ENCODE measurements around the gene GAB2. TPM values are rescaled to one million over a fixed set of nuclear protein-coding genes. Genes with fewer than 3 reads are reported as not detected.
"Not testable (repeated sequence)": the region's sequence is repeated elsewhere in the genome, so short reads cannot be mapped to it uniquely, and the experiment has no call there.

Gene GAB2
- total RNA-seq, 1 donor from 2014 or later = 65.8 TPM

DNA sequence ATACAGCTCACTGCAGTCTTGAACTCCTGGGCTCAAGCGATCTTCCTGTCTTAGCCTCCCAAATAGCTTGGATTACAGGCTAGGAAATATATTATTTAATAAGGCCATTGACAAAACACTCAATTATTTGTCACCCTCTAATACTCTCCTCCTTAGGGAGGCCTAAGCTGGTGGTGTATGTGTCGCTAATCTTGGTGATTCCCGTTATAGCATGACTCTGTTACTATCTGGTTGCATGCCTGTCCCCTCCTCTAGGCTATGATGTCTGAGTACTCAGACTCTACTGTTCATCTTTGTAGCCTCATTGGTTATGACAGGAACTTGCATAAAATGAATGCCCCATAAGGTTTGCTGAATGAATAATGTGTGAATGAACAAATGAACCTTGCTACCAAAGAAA, 141.3 kb downstream of the GAB2 start:
- Histone ChIP-seq H3K36me3 (peaks cover 5% of the 10 kb centered on the region), H3K27me3 (no peaks in the 10 kb centered on the region), H3K4me3 (no peak overlapping the region), H3K9me3 (no peaks in the 10 kb centered on the region), H3K4me1 (peaks cover 23% of the 10 kb centered on the region), H3K27ac (no peak overlapping the region)
- DNase-seq (no peak), ATAC-seq (no peak)
- TF ChIP-seq, protein P1, sequence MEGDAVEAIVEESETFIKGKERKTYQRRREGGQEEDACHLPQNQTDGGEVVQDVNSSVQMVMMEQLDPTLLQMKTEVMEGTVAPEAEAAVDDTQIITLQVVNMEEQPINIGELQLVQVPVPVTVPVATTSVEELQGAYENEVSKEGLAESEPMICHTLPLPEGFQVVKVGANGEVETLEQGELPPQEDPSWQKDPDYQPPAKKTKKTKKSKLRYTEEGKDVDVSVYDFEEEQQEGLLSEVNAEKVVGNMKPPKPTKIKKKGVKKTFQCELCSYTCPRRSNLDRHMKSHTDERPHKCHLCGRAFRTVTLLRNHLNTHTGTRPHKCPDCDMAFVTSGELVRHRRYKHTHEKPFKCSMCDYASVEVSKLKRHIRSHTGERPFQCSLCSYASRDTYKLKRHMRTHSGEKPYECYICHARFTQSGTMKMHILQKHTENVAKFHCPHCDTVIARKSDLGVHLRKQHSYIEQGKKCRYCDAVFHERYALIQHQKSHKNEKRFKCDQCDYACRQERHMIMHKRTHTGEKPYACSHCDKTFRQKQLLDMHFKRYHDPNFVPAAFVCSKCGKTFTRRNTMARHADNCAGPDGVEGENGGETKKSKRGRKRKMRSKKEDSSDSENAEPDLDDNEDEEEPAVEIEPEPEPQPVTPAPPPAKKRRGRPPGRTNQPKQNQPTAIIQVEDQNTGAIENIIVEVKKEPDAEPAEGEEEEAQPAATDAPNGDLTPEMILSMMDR (IDR thresholded peaks at IDR 0.05) = no peak
- intact Hi-C loops (cut with DNase I) = no loop called here

DNA sequence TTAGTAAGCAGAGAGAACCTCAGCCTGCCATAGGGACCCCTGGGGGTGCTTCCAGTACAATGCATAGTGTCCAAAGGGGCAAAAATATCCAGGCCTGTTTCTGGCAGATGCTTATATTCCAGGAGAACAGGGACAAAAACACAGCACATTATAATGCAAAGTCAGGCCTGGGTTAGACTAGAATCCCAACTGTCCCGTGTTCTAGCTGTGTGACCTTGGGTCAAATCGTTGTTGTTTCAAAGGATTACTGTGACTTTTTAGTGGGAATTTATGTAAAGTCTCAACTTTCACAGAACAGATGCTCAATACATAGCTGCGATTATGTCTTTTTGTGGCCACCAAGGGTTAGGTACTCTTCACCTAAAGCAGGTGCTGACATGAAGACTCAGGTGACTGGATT, 142.9 kb downstream of the GAB2 start:
- Histone ChIP-seq H3K4me3 (no peak overlapping the region), H3K27me3 (no peaks in the 10 kb centered on the region), H3K27ac (no peak overlapping the region), H3K4me1 (peaks cover 25% of the 10 kb centered on the region), H3K9me3 (no peaks in the 10 kb centered on the region), H3K36me3 (peaks cover under 1% of the 10 kb centered on the region)
- TF ChIP-seq, protein P1 (IDR thresholded peaks at IDR 0.05) = no peak
- no peak for ATAC-seq
- intact Hi-C loops (cut with DNase I) = no loop called here
- no peak for DNase-seq

DNA sequence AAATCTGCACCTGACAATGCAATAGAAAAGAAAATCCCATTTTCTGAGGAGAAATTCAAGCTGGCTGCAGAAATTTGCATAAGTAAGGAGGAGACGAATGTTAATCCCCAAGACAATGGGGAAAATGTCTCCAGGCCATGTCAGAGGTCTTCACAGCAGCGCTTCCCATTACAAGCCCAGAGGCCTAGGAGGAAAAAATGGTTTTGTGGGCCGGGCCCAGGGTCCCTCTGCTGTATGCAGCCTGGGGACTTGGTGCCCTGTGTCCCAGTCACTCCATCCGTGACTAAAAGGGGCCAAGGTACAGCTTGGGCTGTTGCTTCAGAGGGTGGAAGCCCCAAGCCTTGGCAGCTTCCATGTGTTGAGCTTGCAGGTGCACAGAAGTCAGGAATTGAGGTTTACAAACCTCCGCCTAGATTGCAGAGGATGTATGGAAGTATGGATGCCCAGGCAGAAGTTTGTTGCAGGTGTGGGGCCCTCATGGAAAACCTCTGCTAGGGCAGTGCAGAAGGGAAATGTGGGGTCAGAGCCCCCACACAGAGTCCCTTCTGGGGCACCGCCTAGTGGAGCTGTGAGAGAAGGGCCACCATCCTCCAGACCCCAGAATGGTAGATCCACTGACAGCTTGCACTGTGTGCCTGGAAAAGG, 144.9 kb downstream of the GAB2 start:
- ATAC-seq; intact Hi-C loops (cut with DNase I): not testable (repeated sequence)
- H3K4me1 ChIP-seq = peaks cover 20% of the 10 kb centered on the region

DNA sequence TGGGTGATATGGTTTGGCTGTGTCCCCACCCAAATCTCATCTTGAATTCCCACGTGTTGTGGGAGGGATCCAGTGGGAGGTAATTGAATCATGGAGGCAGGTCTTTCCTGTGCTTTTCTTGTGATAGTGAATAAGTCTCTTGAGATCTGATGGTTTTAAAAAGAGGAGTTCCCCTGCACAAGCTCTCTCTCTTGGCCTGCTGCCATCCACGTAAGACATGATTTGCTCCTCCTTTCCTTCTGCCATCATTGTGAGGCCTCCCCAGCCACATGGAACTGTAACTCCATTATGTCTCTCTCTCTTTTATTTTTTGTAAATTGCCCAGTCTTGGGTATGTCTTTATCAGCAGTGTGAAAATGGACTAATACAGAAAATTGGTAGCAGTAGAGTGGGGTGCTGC, 145.8 kb downstream of the GAB2 start:
- H3K27me3 ChIP-seq; DNase-seq; H3K4me3 ChIP-seq; H3K9me3 ChIP-seq; intact Hi-C loops (cut with DNase I); H3K36me3 ChIP-seq; H3K27ac ChIP-seq; ATAC-seq: not testable (repeated sequence)
- H3K4me1 ChIP-seq = peaks cover 15% of the 10 kb centered on the region

More for the DNA sequence above, 144.9 kb downstream of the GAB2 start:
- H3K27me3 ChIP-seq, DNase-seq, H3K4me3 ChIP-seq, H3K9me3 ChIP-seq, H3K27ac ChIP-seq, H3K36me3 ChIP-seq: not testable (repeated sequence)

DNA sequence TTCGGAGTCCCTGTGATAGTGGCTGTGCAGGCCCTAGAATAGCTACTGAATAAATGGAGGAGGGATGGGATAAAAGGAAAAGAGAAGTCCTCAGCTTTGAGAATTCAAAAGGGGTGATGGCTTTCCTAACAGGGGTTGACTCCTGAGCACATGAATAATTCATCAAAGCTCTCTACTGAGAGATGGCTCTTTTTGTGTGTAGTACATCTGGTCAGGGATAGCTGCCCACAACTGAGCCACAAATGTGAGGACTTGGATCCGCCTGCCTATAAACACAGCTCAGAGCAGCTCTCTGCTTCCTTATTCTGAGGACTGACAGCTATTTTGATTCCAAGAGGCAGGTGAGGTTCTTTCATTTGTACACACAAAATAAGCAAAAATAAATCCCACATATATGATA, 146.6 kb downstream of the GAB2 start:
- intact Hi-C loops (cut with DNase I) = no loop called here
- TF ChIP-seq, protein P1 (IDR thresholded peaks at IDR 0.05) = no peak
- no peaks in the 10 kb centered on the region for H3K27me3 ChIP-seq
- no peaks in the 10 kb centered on the region for H3K9me3 ChIP-seq
- no peak for DNase-seq
- H3K27ac ChIP-seq = no peak overlapping the region
- no peaks in the 10 kb centered on the region for H3K36me3 ChIP-seq
- ATAC-seq = no peak
- H3K4me3 ChIP-seq = no peak overlapping the region
- peaks cover 20% of the 10 kb centered on the region for H3K4me1 ChIP-seq

DNA sequence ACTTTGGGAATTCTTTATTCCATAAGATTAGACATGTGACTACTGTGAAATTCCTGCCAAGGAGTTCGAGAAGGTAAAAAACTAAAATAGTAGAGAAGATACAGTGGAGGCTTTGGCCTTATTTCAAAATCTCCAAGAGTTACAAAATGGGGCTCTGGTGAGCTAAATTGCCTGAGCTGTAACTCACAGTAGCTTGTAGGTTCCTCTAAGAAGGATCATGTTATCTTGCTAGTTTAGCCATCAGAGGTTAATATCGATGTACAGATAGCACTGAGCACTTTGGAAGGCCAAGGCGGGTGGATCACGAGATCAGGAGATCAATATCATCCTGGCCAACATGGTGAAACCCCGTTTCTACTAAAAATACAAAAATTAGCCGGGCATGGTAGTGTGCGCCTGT, 147.8 kb downstream of the GAB2 start:
- peak overlapping the region; percentile 20 for H3K27ac ChIP-seq
- H3K4me3 ChIP-seq = no peak overlapping the region
- no peak for DNase-seq
- intact Hi-C loops (cut with DNase I) = no loop called here
- no peaks in the 10 kb centered on the region for H3K36me3 ChIP-seq
- H3K4me1 ChIP-seq = peaks cover 20% of the 10 kb centered on the region
- H3K27me3 ChIP-seq = no peaks in the 10 kb centered on the region
- no peaks in the 10 kb centered on the region for H3K9me3 ChIP-seq
- ATAC-seq = no peak
- TF ChIP-seq, protein P1 (IDR thresholded peaks at IDR 0.05) = no peak

Measured in upper lobe of right lung (tissue), 1 donor.